Right lobe of liver (tissue), 4 donors: Measurements from ENCODE around the gene PRR23A.

Experiments
- CTCF ChIP-seq, 4 donors: fragments of 200-600 bp in 3 of 4; fragments of 450-650 bp in 1 of 4; IDR thresholded peaks; one replicate each; pipeline versions ENCODE4 v1.5.1 to v1.8.0; 2016 to 2022; ENCODE audit warnings: antibody characterized with exemption in 4 of 4, mild to moderate bottlenecking in 2 of 4
- POLR2A ChIP-seq: fragments of 450-650 bp; IDR thresholded peaks from one replicate; pipeline ENCODE4 v1.6.1; 2017; ENCODE audit warnings: antibody characterized with exemption, mild to moderate bottlenecking
- donor health status: DM: no; HTN: no; CAD: no.
- donor health status: DM: no; HTN: no; CAD: no.
- donor health status: DM: no; HTN: yes; CAD: no.

GRCh38 chr3:138971766-138972320 lies 34.2 kb downstream of the PRR23A start:
- TF ChIP-seq CTCF (IDR thresholded peaks at IDR 0.05) (no peak), POLR2A (no peak)
